HG02970 (cell line): ENCODE data around the gene HES7.

Experiments used
- ATAC-seq: cut with Tn5 transposase; IDR thresholded peaks from one replicate; pipeline ENCODE4 v1.9.1; 2021; ENCODE audit warnings: mild to moderate bottlenecking, moderate library complexity, moderate number of reproducible peaks; ENCODE audit not compliant: unreplicated experiment, low FRiP score

The HES7 gene

DNA sequence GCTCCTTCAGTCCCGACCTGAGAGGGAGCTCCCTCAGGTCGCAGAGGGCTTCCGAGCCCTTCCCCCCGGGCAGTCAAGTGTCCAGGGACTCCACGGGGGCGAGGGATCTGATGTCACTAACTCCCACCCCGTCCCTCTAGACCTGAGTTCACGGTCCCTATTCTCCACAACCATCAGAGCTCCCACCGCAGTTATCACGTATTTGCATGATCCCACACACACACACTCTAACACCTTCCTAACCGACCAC is 32.0 kb upstream of the HES7 start:
- no peak for ATAC-seq

DNA sequence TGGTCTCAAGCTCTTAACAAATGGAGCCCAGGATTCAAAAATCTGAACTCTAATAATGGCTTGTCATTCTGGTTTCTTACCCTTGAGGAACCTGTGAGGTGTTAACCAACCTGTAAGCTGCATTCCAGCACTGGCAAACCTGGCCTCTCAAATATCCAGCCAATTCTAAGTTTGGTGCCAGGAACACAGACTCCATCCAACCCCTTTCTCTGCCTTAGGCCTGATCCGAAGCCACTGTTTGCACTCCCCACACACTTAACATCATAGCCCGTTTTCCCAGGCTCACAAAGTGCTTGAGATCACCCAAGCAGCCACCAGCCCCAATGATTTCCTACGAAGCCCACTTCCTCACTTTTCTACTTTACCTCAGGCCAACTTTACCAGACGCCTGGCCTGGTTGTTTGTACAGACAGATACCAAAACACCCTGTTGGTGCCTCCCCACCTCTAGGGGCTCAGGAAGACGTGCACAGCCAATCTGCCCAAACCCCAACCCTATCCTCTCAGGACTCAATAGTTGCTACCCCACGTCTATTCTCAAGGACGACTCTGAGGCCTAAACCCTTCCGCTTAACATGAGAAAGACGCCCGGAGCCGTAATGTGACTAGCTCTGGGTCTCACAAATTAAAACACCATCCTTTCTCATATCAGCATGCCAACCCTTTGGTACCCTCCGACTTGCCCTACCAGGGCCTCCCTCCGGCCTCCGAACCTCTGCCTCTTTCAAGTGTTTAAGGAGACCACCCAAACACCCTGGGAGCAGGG is 31.5 kb upstream of the HES7 start:
- no peak for ATAC-seq

DNA sequence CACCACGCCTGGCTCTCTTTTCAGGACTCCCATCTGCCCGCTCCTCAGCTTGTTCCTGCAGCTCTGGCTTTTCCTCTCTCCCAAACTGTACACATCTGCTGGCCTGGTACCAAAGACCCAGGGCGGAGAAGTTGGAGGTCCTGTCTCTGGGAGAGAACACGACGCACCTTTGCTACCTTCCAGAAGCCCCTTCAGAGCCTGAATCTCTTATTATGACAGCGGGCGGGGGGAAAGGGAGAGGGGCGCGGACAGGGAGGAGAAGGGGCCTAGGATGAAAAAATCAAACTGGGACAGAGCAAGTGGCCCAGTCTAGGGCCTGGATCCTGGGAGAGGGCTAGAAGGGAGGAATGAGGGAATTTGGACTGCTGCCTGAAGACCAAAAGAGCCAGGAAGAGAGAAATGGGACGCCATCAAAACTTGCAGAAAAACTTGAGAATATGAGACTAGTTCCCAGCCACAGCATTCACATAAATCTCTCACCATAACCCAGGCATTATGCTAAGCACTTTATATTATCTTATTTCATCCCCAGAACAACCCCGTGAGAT is 30.8 kb upstream of the HES7 start:
- ATAC-seq: no peak

DNA sequence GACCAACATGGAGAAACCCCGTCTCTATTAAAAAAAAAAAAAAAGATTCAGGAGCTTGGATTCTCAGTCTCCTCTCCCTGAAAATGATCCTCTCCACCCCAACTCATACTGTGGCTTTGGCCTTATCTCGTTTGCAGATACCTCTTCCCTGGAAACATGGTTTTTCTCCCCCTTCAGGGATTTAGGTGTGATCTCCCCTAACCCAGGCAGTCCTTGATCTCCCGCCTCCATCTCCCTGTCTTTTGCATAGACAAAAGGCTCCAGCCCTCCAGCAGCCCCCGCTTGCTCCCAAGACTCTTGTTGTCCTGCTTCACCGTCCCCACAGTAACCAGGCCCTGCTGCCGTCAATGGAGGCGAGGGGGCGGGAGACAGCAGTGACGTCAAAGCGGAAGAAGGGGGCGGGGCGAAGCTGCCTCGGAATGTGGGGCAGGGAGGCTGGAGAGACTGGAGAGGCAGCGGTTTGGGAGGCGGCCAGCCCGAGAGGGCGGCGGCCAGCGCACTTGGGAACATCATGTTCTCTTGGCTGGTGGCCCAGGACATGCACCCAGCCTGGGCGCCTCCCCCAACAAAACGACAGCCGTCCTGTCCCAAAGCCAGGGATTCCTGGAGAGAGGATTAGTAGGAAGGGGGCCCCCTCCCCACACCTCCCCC is 30.2 kb upstream of the HES7 start:
- no peak for ATAC-seq

DNA sequence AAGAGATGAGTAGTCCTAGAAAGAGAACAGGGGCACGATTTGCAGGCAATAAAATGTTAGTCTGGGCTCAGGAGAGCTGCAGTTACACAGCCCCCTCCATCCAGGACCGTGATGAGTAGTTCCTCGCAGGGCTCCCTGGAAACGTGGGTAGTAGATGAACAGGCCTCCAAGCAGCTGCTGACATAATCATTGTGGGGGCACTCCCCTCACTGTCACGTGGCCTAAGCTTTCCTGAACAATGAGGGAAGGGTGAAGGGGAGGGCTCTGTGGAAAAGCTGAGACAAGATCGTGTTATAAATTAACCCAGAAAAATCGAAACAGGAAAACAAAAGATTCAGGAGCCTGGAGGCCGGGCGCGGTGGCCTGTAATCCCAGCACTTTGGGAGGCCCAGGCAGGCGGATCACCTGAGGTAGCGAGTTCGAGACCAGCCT is 29.6 kb upstream of the HES7 start:
- ATAC-seq: no peak

DNA sequence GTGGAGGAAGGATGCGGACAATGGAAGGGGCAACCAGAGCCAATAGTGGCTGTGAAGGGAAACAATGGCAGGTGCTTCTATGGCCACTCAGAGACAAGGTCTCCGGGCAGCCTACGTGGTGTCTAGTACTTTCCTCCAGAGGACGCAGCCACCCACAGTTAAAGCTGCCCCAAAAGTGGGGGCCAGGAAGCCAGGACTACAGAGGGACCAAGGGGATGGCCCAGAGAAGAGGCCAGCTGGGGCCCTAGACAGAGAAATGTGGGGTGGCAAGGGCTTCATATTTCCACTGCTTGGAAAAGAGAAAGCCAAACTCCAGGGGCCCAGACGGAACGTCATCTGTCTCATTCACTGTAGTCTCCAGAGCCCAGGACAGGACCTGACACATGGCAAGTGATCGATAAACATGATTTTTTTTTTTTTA is 29.1 kb upstream of the HES7 start:
- ATAC-seq: no peak

DNA sequence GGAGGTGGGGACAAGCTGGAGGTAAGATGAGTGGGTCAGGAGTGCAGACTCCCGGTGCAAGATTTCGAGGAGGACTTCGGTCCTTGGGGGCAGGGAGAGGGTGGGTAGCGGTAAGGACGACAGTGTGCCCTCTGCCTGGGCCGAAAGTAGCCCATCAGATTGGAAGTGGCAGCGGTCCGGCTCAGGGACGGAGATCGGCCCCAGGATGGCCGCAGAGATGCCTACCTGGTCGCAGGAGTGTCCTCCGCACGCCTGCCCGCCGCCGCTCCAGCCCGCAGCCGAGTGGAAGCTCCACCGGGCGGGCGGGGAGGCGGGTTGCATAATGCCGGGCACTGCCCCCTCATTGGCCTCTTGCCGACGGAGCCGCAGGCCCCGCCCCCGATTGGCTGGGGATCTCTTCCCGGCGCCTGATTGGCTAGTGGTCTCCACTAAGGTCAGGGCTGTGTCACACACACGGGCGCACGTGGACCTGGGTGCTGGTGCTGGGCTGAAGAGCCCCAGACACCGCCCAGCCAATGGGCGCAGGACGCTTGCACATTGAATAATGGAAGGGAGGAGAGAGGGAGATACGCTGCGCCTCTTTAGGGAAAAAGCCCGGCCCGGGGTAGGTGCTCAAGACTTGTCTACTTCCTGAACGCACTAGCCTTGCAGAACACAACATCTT is 28.3 kb upstream of the HES7 start, which contains the start of gene PER1:
Gene PER1, minus strand, starts transcription at position 293 of the 664 bp plus-strand sequence. CDS start 1,698 bp downstream, outside the sequence.
- ATAC-seq: no peak

DNA sequence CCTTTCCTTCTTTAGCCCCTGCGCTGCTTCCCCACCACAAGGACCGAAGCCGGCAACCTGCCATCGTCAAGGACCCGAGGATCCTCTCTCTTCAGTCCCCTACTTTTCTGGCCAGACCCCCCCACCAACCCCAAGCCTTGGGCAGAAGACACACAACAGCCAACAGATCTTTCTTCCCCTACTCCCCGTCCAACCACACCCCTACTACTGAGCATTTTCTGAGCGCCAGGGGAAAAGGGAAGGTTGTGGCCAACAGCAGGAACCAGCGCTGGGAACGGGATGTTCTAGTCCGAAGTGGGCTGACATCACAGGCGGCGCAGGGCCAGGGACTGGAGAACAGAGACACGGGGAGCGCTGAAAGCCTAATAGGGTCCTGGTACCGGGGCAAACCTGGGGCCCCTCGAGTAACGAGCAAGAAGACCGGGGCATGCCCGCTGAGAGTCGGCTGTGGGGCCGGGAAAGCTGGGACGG is 27.8 kb upstream of the HES7 start:
- ATAC-seq: no peak

DNA sequence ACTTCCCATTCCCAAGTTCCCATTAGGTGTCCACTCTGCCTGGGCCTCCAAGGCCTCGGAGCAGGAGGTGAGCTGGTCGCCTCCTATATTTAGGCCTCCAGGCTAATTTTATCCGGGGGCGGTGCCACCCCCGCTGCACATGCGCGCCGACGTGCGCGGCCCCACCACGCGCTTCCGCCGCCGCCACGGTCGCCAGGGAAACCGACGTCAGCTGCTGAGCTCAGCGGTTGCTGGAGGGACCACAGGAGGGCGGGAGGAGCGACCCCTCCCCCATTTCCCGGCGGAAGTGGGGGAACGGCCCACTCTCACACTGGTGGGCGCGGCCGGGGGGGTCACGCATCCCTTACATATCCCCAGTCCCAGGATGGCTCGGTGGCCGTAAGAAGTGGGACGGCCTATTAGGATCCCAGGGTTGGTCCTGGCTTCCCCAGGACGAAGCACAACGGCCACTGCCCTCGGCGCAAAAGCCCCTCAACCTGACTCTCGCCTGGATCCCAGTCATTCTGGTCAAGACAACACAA is 27.3 kb upstream of the HES7 start:
- ATAC-seq: peak; percentile 40

DNA sequence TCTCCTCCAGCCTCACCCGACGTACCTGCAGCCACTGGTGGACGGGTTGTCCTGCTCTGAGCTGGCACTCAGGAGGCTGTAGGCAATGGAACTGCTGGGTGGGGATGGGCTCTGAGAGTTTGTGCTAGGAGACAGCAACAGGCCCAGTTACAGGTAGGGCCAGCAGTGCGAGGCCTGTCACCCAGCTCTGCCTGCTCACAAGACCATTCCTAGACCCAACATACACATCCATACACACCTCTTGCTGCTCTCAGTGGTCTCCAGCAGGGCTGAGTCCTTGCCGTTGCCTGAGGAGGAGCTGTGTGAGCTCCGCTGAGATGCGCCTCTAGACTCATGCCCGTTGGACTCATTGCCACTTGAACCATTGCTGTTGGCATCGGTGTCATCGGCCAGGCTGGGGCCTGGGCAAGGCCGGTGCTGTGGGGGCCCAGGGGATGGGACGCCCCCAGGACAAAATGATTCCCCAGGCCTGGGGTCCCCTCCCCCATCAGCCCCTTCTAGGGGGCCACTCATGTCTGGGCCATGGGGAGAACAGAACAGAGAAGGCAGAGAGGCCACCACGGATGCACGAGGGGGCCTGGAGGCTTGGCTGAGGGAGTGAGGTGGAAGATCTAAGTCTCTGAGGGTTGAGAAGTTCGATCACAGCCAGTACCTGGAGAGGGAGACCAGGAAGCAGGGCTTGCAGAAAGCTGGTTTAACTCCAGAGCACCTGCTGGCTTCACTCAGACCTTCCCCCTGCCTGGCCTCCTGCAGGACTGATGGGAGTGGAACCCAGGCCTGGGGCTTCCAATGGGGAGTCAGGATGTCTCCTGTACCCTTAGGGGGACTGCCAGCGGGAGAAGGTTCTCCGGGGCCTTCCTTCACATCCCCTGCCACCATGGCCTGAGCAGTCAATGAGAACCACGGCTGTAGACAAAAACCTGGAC is 26.6 kb upstream of the HES7 start:
- ATAC-seq: no peak

DNA sequence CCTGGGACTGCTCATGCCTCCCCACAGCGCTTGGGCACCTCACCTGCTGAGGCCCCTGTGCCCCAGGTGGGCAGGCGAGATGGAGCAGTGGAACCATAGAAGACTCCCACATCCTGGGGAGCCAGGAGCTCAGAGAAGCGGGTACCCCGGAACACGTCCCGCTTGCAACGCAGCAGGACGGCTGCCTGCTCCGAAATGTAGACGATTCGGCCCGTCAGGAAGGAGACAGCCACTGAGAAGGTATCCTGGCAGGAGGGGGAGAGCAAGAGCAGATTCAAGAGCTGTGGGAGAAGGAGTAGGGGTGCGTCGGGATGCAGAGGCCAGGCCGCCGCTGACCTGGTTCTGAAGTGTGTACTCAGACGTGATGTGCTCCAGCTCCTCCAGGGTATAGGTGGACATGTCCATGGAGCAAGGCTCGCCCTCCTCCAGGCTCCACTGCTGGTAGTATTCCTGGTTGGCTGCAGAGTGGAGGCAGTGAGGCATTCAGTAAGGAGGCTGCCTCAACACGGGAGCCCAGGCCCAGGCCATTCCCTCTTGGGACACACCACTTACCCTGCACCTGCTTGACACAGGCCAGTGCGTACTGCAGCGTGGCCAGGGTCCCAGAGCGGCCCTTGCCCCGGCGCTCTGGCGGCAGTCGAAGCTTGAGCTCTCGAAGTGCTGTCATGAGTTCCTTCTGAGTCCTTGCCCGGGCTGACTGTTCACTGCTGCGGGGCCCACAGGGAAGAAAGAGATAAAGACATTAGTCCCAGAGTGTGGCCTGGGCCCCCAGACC is 25.7 kb upstream of the HES7 start:
- no peak for ATAC-seq

DNA sequence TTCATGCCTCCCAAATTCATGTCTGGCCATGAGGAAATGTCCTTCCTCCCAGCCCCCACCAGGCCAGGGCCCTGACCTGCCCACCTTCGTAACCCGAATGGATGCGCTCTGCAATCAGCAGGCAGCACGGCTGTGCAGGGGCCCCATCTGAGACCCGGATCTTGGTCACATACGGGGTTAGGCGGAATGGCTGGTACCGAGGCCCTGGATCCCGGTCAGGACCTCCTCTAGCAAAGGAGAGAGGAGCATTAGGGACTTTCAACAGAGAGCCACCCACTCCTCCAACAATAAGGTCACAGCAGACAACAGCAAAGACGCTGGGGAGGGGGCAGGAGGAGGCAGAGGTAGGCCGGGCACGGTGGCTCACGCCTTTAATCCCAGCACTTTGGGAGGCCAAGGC is 24.7 kb upstream of the HES7 start:
- ATAC-seq: no peak

DNA sequence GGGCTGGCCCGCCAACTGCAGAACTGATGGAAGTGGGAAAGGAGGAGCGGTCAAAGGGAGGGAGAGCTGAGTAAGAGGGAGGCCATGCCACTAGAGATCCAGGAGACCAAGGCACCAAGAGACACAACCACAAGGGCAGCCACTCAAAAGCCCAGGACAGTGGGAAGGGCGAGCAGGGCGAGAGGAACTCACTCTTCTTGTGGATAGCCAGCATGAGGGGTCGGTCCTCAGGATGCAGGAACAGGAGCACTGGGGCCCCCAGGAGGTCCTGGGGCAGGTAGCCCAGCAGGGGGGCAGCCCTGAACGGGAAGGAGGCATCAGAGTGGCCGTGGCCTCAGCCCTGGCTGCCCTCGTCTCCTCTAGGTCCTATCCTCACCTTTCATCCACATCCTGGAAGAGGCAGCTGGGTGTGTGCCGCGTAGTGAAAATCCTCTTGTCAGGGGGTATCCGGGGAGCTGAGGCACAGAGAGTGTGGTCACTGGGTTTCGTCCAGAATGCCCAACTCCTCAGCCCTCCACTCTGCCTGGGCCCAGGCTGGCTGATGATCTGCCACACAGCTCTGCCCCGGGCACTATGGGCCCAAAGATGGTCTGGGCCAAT is 24.0 kb upstream of the HES7 start:
- ATAC-seq: no peak

DNA sequence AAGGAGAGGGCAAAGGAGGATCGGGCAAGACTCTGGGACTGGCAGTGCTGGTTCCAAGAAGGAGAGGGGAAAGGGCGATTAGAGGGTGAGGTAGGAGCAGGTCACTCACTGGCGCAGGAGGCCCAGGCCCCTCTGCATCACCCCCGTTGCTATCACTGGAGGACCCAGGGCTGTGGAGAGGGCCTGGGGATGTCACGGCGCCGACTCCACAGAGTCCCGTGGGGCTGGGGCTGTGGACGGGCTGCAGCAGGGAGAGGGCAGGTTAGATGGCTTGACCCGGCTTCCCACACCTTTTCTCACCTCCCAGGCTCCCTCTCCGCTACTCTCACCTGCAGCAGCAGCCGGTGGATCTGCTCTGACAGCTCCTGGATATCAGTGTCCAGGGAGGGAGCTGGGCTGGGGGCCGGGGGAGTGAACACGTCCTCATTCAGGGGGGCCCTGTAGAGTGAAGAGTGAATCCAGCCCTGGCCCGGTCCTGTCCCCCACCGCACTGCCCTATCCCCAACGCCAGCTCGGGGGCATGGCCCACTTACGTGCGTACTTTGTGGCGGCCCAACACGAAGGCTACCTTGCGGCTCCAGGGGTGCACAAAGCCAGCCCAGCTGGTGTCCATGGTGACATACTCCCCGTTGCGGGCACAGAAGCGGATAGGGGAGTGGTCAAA is 23.4 kb upstream of the HES7 start:
- no peak for ATAC-seq

DNA sequence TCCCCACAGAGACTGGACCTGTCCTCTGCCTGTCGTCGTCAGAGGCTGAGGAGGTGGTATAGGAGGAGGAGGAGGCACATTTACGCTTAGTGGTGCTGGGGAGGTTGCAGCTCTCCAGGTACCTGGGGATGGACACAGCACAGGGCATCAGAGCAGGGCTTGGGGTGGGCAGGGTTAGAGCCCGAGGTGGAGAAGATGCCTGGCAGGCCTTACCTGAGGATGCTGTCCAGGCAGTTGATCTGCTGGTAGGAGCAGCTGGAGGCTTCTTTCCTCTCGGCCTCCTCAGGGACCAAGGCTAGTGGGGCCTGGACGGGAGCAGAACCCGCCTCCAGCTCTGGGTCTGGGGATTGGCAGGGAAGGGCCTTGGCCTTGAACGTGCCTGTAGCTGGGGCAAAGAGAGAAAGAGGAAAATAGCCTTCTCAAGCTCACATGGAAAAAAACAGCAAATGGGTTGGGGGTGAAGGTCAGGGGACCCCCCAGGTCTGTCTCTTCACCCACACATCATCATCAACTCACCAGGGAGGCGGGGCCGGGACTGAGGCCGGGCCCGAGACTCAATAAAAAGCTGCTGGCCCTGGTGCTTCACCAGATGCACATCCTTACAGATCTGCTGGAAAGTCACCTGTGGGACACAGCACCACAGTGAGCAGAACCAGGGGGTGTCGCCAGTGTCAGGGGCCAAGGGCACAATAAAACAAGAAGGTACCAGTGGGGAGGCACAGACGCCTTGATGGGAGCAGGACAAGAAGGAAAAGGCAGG is 22.7 kb upstream of the HES7 start:
- ATAC-seq: no peak

DNA sequence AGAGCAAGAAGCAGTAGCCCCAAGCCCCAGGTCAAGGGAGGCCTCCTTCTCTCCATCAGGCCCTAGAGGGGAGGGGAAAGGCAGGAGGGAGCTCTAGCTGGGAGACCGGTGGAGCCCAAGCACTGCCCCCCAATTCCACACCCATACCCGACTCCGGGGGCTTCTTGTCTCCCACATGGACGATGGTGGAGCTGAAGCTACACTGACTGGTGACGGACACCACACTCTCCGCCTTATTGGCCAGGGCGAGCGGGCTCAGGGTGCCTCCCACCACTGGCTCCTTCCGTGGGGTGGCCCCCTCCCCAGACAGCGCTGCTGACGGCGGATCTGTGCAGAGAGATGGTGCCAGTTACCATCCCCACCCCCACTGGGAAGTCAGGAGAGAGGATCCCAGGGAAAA is 21.9 kb upstream of the HES7 start:
- ATAC-seq: no peak

DNA sequence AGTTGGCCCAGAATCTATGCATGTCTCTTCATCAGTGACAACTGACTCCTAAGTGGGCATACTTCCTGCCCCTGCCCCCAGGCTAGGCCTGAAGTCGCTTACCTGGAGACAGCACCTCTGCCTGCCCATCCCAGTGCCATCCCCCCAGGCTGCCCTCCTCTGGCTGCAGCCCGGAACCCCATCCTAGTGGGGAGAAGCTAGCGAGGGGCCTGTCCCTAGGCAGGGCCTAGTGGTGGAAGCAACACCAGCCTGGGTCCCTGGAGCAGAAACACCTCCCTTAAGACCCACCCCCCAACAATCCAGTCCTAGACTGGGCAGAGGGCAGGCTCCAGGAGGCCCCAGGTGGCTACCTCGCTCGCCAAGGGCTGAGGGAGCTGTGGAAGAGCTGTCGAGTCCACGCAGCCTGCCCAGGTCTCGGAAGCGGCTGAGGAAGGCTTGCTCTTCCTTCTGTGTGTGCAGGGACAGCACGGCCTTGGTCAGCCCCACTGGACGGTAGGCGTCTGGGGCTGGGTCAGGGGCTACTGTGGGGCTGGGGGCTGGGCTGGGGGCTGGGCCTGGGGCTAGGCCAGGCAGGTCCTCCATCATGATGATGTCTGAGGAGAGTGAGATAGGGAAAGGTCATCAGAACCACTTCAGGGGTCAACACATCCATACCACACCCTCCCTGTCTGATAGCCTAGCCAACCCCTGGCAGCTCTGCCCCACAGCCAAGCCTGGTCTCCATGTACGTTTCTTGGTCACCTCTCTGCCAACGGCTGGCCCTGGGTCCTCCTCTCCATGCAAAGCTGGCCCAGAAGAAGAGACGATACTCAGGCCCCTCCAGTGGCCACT is 20.7 kb upstream of the HES7 start:
- ATAC-seq: no peak
